SK-N-SH (cell line): Measurements from ENCODE around the gene FNDC3B. TPM values are rescaled to one million over a fixed set of nuclear protein-coding genes. Genes with fewer than 3 reads are reported as not detected.

Experiments used
- CTCF ChIA-PET: fragments of 300-600, 350-600 bp; formaldehyde crosslinking; extraction: SDS; loops from one replicate; lab custom pipeline; 2021; lab: Yijun Ruan, JAX
- POLR2A ChIA-PET: fragments of 350-600 bp; sonication (Branson Sonifier 250); formaldehyde crosslinking; extraction: SDS; loops from one replicate; lab custom pipeline; 2020; ENCODE audit warnings: antibody characterized with exemption, inconsistent platforms; lab: Yijun Ruan, JAX
- DNase-seq: peaks from one replicate; pipeline ENCODE4 v3.0.0; 2012
- H2AFZ ChIP-seq: fragments of 200-600 bp; sonication (generic); 2 replicates; pipeline ENCODE4 v1.8.1; 2016; ENCODE audit warnings: antibody characterized with exemption, mild to moderate bottlenecking, low read depth
- H3F3A ChIP-seq: fragments of 200-600 bp; sonication (generic); replicated peaks from 2 replicates; pipeline ENCODE3; 2016; ENCODE audit warnings: antibody characterized with exemption, mild to moderate bottlenecking; ENCODE audit not compliant: insufficient read depth
- H3K27ac ChIP-seq, 2 experiments: fragments of 200-500 bp in 1 of 2; fragments of 200-600 bp in 1 of 2; sonication (Bioruptor generic) in 1 of 2; sonication (generic), shearing (Covaris generic) in 1 of 2; 2 replicates each; pipeline versions ENCODE4 v1.5.1 to v1.6.1; 2014 to 2016; ENCODE audit warnings: low read depth in 2 of 2, inconsistent platforms in 1 of 2, low read length in 1 of 2, mild to moderate bottlenecking in 1 of 2, mixed read lengths in 1 of 2
- H3K27me3 ChIP-seq: fragments of 200-600 bp; sonication (generic), shearing (Covaris generic); 2 replicates; pipeline ENCODE4 v1.6.1; 2016; ENCODE audit warnings: mixed run types; ENCODE audit not compliant: insufficient read depth
- H3K36me3 ChIP-seq, 2 experiments: fragments of 200-500 bp in 1 of 2; fragments of 200-600 bp in 1 of 2; sonication (Bioruptor generic) in 1 of 2; sonication (generic) in 1 of 2; replicated peaks in 1 of 2; 2 replicates each; pipeline versions ENCODE3 to v1.5.1; 2014 to 2016; ENCODE audit warnings: low read length in 1 of 2, mild to moderate bottlenecking in 1 of 2; ENCODE audit not compliant: insufficient read depth in 2 of 2, control insufficient read depth in 1 of 2
- H3K4me1 ChIP-seq, 2 experiments: fragments of 200-500 bp in 1 of 2; fragments of 200-600 bp in 1 of 2; sonication (Bioruptor generic) in 1 of 2; sonication (generic), shearing (Covaris generic) in 1 of 2; 2 replicates each; pipeline versions ENCODE4 v1.5.1 to v1.6.1; 2014 to 2016; ENCODE audit warnings: low read depth in 1 of 2, low read length in 1 of 2, mixed run types in 1 of 2; ENCODE audit not compliant: insufficient read depth in 2 of 2, control insufficient read depth in 1 of 2
- H3K4me2 ChIP-seq: fragments of 200-600 bp; sonication (generic), shearing (Covaris generic); 2 replicates; pipeline ENCODE4 v1.6.1; 2017; ENCODE audit warnings: mixed run types
- H3K4me3 ChIP-seq, 2 experiments: fragments of 200-500 bp in 1 of 2; fragments of 200-600 bp in 1 of 2; sonication (Bioruptor generic) in 1 of 2; sonication (generic), shearing (Covaris generic) in 1 of 2; 2 replicates each; pipeline versions ENCODE4 v1.5.1 to v1.8.1; 2014 to 2016; ENCODE audit warnings: low read depth in 2 of 2, inconsistent platforms in 1 of 2, low read length in 1 of 2, mild to moderate bottlenecking in 1 of 2, mixed read lengths in 1 of 2, moderate library complexity in 1 of 2
- H3K79me2 ChIP-seq: fragments of 200-600 bp; sonication (generic); 2 replicates; pipeline ENCODE4 v1.8.1; 2017; ENCODE audit warnings: mild to moderate bottlenecking; ENCODE audit not compliant: insufficient read depth
- H3K9ac ChIP-seq: fragments of 200-600 bp; sonication (generic); 2 replicates; pipeline ENCODE4 v1.6.1; 2017; ENCODE audit warnings: mixed run types
- H3K9me2 ChIP-seq: fragments of 200-600 bp; sonication (generic); 2 replicates; pipeline ENCODE4 v1.6.1; 2017; ENCODE audit warnings: mixed run types
- H3K9me3 ChIP-seq: fragments of 200-600 bp; sonication (generic); 2 replicates; pipeline ENCODE4 v1.6.1; 2017; ENCODE audit warnings: mixed run types, mild to moderate bottlenecking, moderate library complexity
- H4K20me1 ChIP-seq: fragments of 200-600 bp; sonication (generic); 2 replicates; pipeline ENCODE4 v1.6.1; 2017; ENCODE audit warnings: mild to moderate bottlenecking, mixed run types; ENCODE audit not compliant: insufficient read depth
- CTCF ChIP-seq: fragments of 200-600 bp; sonication (generic); IDR thresholded peaks from 2 replicates; pipeline ENCODE4 v1.6.1; 2017; ENCODE audit warnings: antibody characterized with exemption, mild to moderate bottlenecking, moderate library complexity
- EZH2phosphoT487 ChIP-seq: fragments of 200-600 bp; sonication (generic); IDR thresholded peaks from 2 replicates; pipeline ENCODE4 v1.6.1; 2017; ENCODE audit warnings: low read depth, mixed run types, mild to moderate bottlenecking, antibody characterized with exemption, moderate library complexity, borderline replicate concordance
- FOXJ3 ChIP-seq: sonication (generic); formaldehyde crosslinking; IDR thresholded peaks from 2 replicates; pipeline ENCODE4 v1.5.1; 2020; ENCODE audit warnings: mild to moderate bottlenecking, missing genetic modification reagents
- FOXM1 ChIP-seq: IDR thresholded peaks from 2 replicates; pipeline ENCODE4 v1.4.0; 2012; ENCODE audit warnings: low read depth, mild to moderate bottlenecking
- GABPA ChIP-seq: IDR thresholded peaks from 2 replicates; pipeline ENCODE4 v1.4.0; 2012; ENCODE audit warnings: low read depth, mild to moderate bottlenecking
- GATA2 ChIP-seq: sonication (generic); formaldehyde crosslinking; IDR thresholded peaks from 2 replicates; pipeline ENCODE4 v1.5.0; 2020; ENCODE audit warnings: mild to moderate bottlenecking, missing genetic modification reagents
- NRF1 ChIP-seq: IDR thresholded peaks from 2 replicates; pipeline ENCODE4 v1.6.1; 2012; ENCODE audit warnings: low read depth, mild to moderate bottlenecking, low read length
- RFX5 ChIP-seq: IDR thresholded peaks from 2 replicates; pipeline ENCODE4 v1.6.1; 2012; ENCODE audit warnings: mild to moderate bottlenecking, improper control_type of control experiment, low read length
- YY1 ChIP-seq: IDR thresholded peaks from 2 replicates; pipeline ENCODE4 v1.4.0; 2012; ENCODE audit warnings: low read depth, mild to moderate bottlenecking
- ZBTB33 ChIP-seq: IDR thresholded peaks from 2 replicates; pipeline ENCODE4 v1.4.0; 2012; ENCODE audit warnings: low read depth, borderline replicate concordance
- WGBS: methylation state at CpG from one replicate; pipeline ENCODE4 v1.1.6; 2017; ENCODE audit warnings: low lambda C conversion rate; 5-methylcytosine and 5-hydroxymethylcytosine counted together
- polyA plus RNA-seq, 3 experiments: library from polyadenylated mRNA; depleted of rRNA; stranded (reverse); fragments of >200 nt; gene quantifications; 2 replicates each; pipeline ENCODE4 v1.2.3, GENCODE V29; 2012
- TF ChIP-seq, protein P1 (sequence below): fragments of 150-350 bp; IDR thresholded peaks from 2 replicates; pipeline ENCODE4 v1.6.1; 2016; ENCODE audit warnings: mild to moderate bottlenecking, low read depth, low read length

Gene FNDC3B
- polyA plus RNA-seq, 1 of the 3 experiments (the other 2 are of a cell fraction), result 10.4 TPM

DNA sequence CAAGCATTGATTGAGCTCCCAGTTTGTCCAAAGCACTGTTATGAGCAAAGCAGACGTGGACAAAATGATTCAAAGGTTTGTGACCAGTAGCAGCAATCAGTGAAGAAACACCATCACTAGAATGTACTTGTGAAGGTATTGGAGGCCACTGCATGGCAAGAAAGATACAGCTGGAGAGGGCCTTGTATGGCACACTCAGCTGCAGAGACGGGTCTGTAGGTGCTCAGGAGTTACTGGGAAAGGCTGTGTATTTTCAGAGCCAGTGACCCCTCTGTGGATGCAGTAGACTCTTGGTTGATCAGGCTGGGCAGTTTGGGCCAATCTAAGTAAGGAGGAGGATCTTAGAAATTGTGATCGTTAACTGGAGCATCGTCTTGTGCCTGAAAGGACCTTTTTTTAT, 288.9 kb downstream of the FNDC3B start:
- no peak overlapping the region; a peak in 1 of 4 replicates for H3K27ac ChIP-seq
- H3K79me2 ChIP-seq, result peaks cover 4% of the 10 kb centered on the region; the same call in 1 of the 2 replicates
- H3K9me2 ChIP-seq, result no peaks in the 10 kb centered on the region
- no peak overlapping the region for H3K4me3 ChIP-seq
- POLR2A ChIA-PET, result interaction anchor here (0.9 kb wide), 1 partner anchor 10 kb away, joined by 3 read pairs; no protein-coding TSS in a partner anchor
- H3K4me2 ChIP-seq, result no peak overlapping the region
- H3F3A ChIP-seq, result peaks cover 25% of the 10 kb centered on the region
- WGBS, result 92% methylated on average over 4 of the region's 4 CpGs
- TF ChIP-seq FOXJ3 (CRISPR knock-in tag) (no peak), GATA2 (CRISPR knock-in tag) (no peak), FOXM1 (no peak), EZH2phosphoT487 (no peak), YY1 (no peak)
- TF ChIP-seq, protein P1, sequence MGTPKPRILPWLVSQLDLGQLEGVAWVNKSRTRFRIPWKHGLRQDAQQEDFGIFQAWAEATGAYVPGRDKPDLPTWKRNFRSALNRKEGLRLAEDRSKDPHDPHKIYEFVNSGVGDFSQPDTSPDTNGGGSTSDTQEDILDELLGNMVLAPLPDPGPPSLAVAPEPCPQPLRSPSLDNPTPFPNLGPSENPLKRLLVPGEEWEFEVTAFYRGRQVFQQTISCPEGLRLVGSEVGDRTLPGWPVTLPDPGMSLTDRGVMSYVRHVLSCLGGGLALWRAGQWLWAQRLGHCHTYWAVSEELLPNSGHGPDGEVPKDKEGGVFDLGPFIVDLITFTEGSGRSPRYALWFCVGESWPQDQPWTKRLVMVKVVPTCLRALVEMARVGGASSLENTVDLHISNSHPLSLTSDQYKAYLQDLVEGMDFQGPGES, result no peak
- no peak for DNase-seq
- H3K9me3 ChIP-seq, result no peaks in the 10 kb centered on the region
- CTCF ChIA-PET, result interaction anchor here (0.8 kb wide), 1 partner anchor 11 kb away, joined by 3 read pairs; no protein-coding TSS in a partner anchor
- H3K4me1 ChIP-seq, result peaks cover 5 to 14% of the 10 kb centered on the region in 2 experiments; a peak in 2 of 4 replicates
- no peaks in the 10 kb centered on the region for H3K27me3 ChIP-seq
- peaks cover 54 to 74% of the 10 kb centered on the region in 2 experiments for H3K36me3 ChIP-seq
- no peak overlapping the region for H3K9ac ChIP-seq
- H4K20me1 ChIP-seq, result no peaks in the 10 kb centered on the region
- H2AFZ ChIP-seq, result no peak overlapping the region

- Histone ChIP-seq H3K27me3 (no peaks in the 10 kb centered on the region), H2AFZ (no peak overlapping the region), H3K4me1 (peaks cover 0 to 14% of the 10 kb centered on the region in 2 experiments; a peak in 1 of 4 replicates), H3K9me2 (no peaks in the 10 kb centered on the region), H3K36me3 (peaks cover 59 to 78% of the 10 kb centered on the region in 2 experiments), H3K4me2 (no peak overlapping the region), H3K9me3 (no peaks in the 10 kb centered on the region), H3K9ac (no peak overlapping the region), H3K27ac (no peak overlapping the region), H3K4me3 (no peak overlapping the region), H3F3A (peaks cover 25% of the 10 kb centered on the region), H4K20me1 (no peaks in the 10 kb centered on the region), H3K79me2 (peaks cover 11% of the 10 kb centered on the region)
- POLR2A ChIA-PET, result no interaction called here
- CTCF ChIA-PET, result interaction anchor here (1.1 to 4.6 kb wide), 3 partner anchors 9 to 197 kb away, joined by 3 to 47 read pairs (median 3); no protein-coding TSS in a partner anchor
- TF ChIP-seq CTCF, result no peak
- TF ChIP-seq GABPA, result no peak
- no peak for TF ChIP-seq RFX5
- TF ChIP-seq NRF1, result no peak
- no peak for TF ChIP-seq ZBTB33
- DNase-seq, result no peak
- WGBS, result 85% methylated on average over 2 of the region's 2 CpGs
Measured at GRCh38 chr3:172329070-172329469, 289.7 kb downstream of the FNDC3B start.
